Trophoblast cell (in vitro differentiated cells and primary cell): Measurements from ENCODE around the gene LRRTM2.
A peak's percentile ranks its signal among the peaks of the same experiment; 100 is the strongest.

Experiments used
- DNase-seq, 2 donors: peaks; one replicate each; pipeline ENCODE4 v3.0.0-alpha.2; 2016
- H2AFZ ChIP-seq: 2 replicates; pipeline ENCODE4 v1.6.1; 2013; ENCODE audit warnings: low read length, moderate library complexity, mild to moderate bottlenecking; ENCODE audit not compliant: insufficient read depth, poor library complexity
- H2AK5ac ChIP-seq: 2 replicates; pipeline ENCODE4 v1.6.1; 2013; ENCODE audit warnings: mild to moderate bottlenecking, low read length
- H2BK120ac ChIP-seq: 2 replicates; pipeline ENCODE4 v1.6.1; 2013; ENCODE audit warnings: low read length, mild to moderate bottlenecking, moderate library complexity; ENCODE audit not compliant: insufficient read depth, poor library complexity
- H2BK12ac ChIP-seq: 2 replicates; pipeline ENCODE4 v1.6.1; 2013; ENCODE audit warnings: mild to moderate bottlenecking, low read length, moderate library complexity
- H2BK5ac ChIP-seq: 2 replicates; pipeline ENCODE4 v1.6.1; 2013; ENCODE audit warnings: low read length, low read depth, moderate library complexity, mild to moderate bottlenecking; ENCODE audit not compliant: poor library complexity
- H3K14ac ChIP-seq: 2 replicates; pipeline ENCODE4 v1.6.1; 2013; ENCODE audit warnings: mild to moderate bottlenecking, low read length
- H3K18ac ChIP-seq: 2 replicates; pipeline ENCODE4 v1.6.1; 2013; ENCODE audit warnings: mild to moderate bottlenecking, low read length
- H3K23ac ChIP-seq: 2 replicates; pipeline ENCODE4 v1.6.1; 2013; ENCODE audit warnings: low read length
- H3K27ac ChIP-seq: 2 replicates; pipeline ENCODE4 v1.5.1; 2013; ENCODE audit warnings: low read depth, mild to moderate bottlenecking, inconsistent platforms, low read length, moderate library complexity
- H3K27me3 ChIP-seq: 2 replicates; pipeline ENCODE4 v1.6.1; 2013; ENCODE audit warnings: inconsistent platforms, mild to moderate bottlenecking, low read length, moderate library complexity; ENCODE audit not compliant: insufficient read depth
- H3K36me3 ChIP-seq, 2 experiments: 1 replicate in 1 of 2; 2 replicates in 1 of 2; pipeline ENCODE4 v1.6.1; 2013; ENCODE audit warnings: low read length in 2 of 2, mild to moderate bottlenecking in 2 of 2, moderate library complexity in 1 of 2; ENCODE audit not compliant: insufficient read depth in 2 of 2, control insufficient read depth in 1 of 2
- H3K4ac ChIP-seq: 2 replicates; pipeline ENCODE4 v1.6.1; 2013; ENCODE audit warnings: low read depth, mild to moderate bottlenecking, low read length, moderate library complexity
- H3K4me1 ChIP-seq, 2 experiments: 1 replicate in 1 of 2; 2 replicates in 1 of 2; pipeline ENCODE4 v1.6.1; 2013; ENCODE audit warnings: low read length in 2 of 2, mild to moderate bottlenecking in 2 of 2, moderate library complexity in 1 of 2; ENCODE audit not compliant: insufficient read depth in 2 of 2, control insufficient read depth in 1 of 2
- H3K4me2 ChIP-seq: 2 replicates; pipeline ENCODE4 v1.6.1; 2013; ENCODE audit warnings: inconsistent platforms, mild to moderate bottlenecking, low read length, moderate library complexity
- H3K4me3 ChIP-seq: 2 replicates; pipeline ENCODE4 v1.5.1; 2013; ENCODE audit warnings: mild to moderate bottlenecking, low read depth, low read length, inconsistent platforms
- H3K79me1 ChIP-seq: one replicate; pipeline ENCODE4 v1.6.1; 2013; ENCODE audit warnings: low read length
- H3K79me2 ChIP-seq: 2 replicates; pipeline ENCODE4 v1.6.1; 2013; ENCODE audit warnings: low read length, mild to moderate bottlenecking; ENCODE audit not compliant: control insufficient read depth, insufficient read depth, poor library complexity
- H3K9ac ChIP-seq: 2 replicates; pipeline ENCODE4 v1.6.1; 2013; ENCODE audit warnings: mild to moderate bottlenecking, low read length
- H3K9me3 ChIP-seq: 2 replicates; pipeline ENCODE4 v1.6.1; 2013; ENCODE audit warnings: low read depth, mild to moderate bottlenecking, control low read depth, inconsistent platforms, low read length; ENCODE audit not compliant: insufficient read depth
- H4K12ac ChIP-seq: 2 replicates; pipeline ENCODE4 v1.6.1; 2013; ENCODE audit warnings: low read depth, mild to moderate bottlenecking, low read length, moderate library complexity
- H4K8ac ChIP-seq: 2 replicates; pipeline ENCODE4 v1.6.1; 2013; ENCODE audit warnings: low read depth, mild to moderate bottlenecking, low read length, moderate library complexity
- H4K91ac ChIP-seq: one replicate; pipeline ENCODE4 v1.6.1; 2013; ENCODE audit warnings: low read depth, mild to moderate bottlenecking, low read length, moderate library complexity
- WGBS: extraction: QIAGEN DNeasy Blood & Tissue Kit; methylation state at CpG from one replicate; pipeline ENCODE4 v1.1.7; 2013; ENCODE audit warnings: missing lambda C conversion rate; ENCODE audit not compliant: insufficient read length, insufficient coverage; ENCODE audit errors: extremely low coverage; 5-methylcytosine and 5-hydroxymethylcytosine counted together

The LRRTM2 gene

GRCh38 chr5:138884554-138884953, 9.4 kb upstream of the LRRTM2 start:
- Histone ChIP-seq H3K23ac (no peak overlapping the region), H3K9ac (no peak overlapping the region), H2BK12ac (no peak overlapping the region)

GRCh38 chr5:138884094-138884493, 9.0 kb upstream of the LRRTM2 start:
- no peak overlapping the region for H2BK120ac ChIP-seq
- H3K18ac ChIP-seq, result no peak overlapping the region
- peaks cover 0 to 2% of the 10 kb centered on the region in 2 experiments for H3K4me1 ChIP-seq
- no peak overlapping the region for H2BK12ac ChIP-seq
- H3K27ac ChIP-seq, result peak overlapping the region; percentile 39
- H3K4me2 ChIP-seq, result no peak overlapping the region
- peaks cover 5 to 7% of the 10 kb centered on the region in 2 experiments for H3K36me3 ChIP-seq
- no peak overlapping the region for H2BK5ac ChIP-seq
- H3K14ac ChIP-seq, result no peak overlapping the region
- WGBS, result no CpG with 5 or more reads among the region's 1 CpG
- H3K23ac ChIP-seq, result no peak overlapping the region
- H4K12ac ChIP-seq, result no peak overlapping the region
- H3K9ac ChIP-seq, result no peak overlapping the region
- H3K4ac ChIP-seq, result no peak overlapping the region
- no peak overlapping the region for H2AK5ac ChIP-seq
- no peak overlapping the region for H3K4me3 ChIP-seq
- no peaks in the 10 kb centered on the region for H3K79me1 ChIP-seq
- H4K8ac ChIP-seq, result no peak overlapping the region
- no peak overlapping the region for H4K91ac ChIP-seq
- H3K9me3 ChIP-seq, result no peaks in the 10 kb centered on the region
- peaks cover 1% of the 10 kb centered on the region for H3K79me2 ChIP-seq
- H3K27me3 ChIP-seq, result no peaks in the 10 kb centered on the region
- no peak overlapping the region for H2AFZ ChIP-seq
- no peak for DNase-seq

More at GRCh38 chr5:138884554-138884953, 9.4 kb upstream of the LRRTM2 start:
- H3K18ac ChIP-seq, result no peak overlapping the region
- H3K4me1 ChIP-seq, result peaks cover 0 to 2% of the 10 kb centered on the region in 2 experiments
- no peak overlapping the region for H2AFZ ChIP-seq
- H3K27me3 ChIP-seq, result no peaks in the 10 kb centered on the region
- no peak overlapping the region for H2BK120ac ChIP-seq
- H3K9me3 ChIP-seq, result no peaks in the 10 kb centered on the region
- no peak overlapping the region for H2AK5ac ChIP-seq
- no peak overlapping the region for H4K12ac ChIP-seq
- no peak overlapping the region for H2BK5ac ChIP-seq
- H3K36me3 ChIP-seq, result peaks cover 7 to 8% of the 10 kb centered on the region in 2 experiments
- no peak overlapping the region for H3K14ac ChIP-seq
- H3K4me2 ChIP-seq, result no peak overlapping the region
- no peak overlapping the region for H3K27ac ChIP-seq
- peaks cover 1% of the 10 kb centered on the region for H3K79me2 ChIP-seq
- no peaks in the 10 kb centered on the region for H3K79me1 ChIP-seq
- DNase-seq, result peak in 1 of 2 donors; percentile 18
- H3K4me3 ChIP-seq, result no peak overlapping the region
- no peak overlapping the region for H4K8ac ChIP-seq
- no peak overlapping the region for H3K4ac ChIP-seq
- H4K91ac ChIP-seq, result no peak overlapping the region

- Histone ChIP-seq H3K23ac (no peak overlapping the region), H3K14ac (no peak overlapping the region), H4K8ac (no peak overlapping the region), H3K4ac (no peak overlapping the region), H3K18ac (no peak overlapping the region), H2BK12ac (no peak overlapping the region), H2BK5ac (no peak overlapping the region), H2BK120ac (no peak overlapping the region), H3K9ac (no peak overlapping the region), H3K79me1 (no peaks in the 10 kb centered on the region), H4K12ac (no peak overlapping the region), H2AK5ac (no peak overlapping the region), H3K4me1 (peaks cover 0 to 2% of the 10 kb centered on the region in 2 experiments), H4K91ac (no peak overlapping the region), H3K4me3 (no peak overlapping the region), H3K79me2 (peaks cover 3% of the 10 kb centered on the region), H2AFZ (no peak overlapping the region), H3K27ac (no peak overlapping the region), H3K27me3 (no peaks in the 10 kb centered on the region), H3K4me2 (no peak overlapping the region), H3K9me3 (no peaks in the 10 kb centered on the region), H3K36me3 (peaks cover 2 to 3% of the 10 kb centered on the region in 2 experiments)
- no peak for DNase-seq
Measured at GRCh38 chr5:138883211-138883610, 8.1 kb upstream of the LRRTM2 start.

- no peak overlapping the region for H3K4me3 ChIP-seq
- no peak for DNase-seq
- H2AFZ ChIP-seq, result no peak overlapping the region
- no CpG with 5 or more reads among the region's 7 CpGs for WGBS
- H3K27me3 ChIP-seq, result no peaks in the 10 kb centered on the region
- no peak overlapping the region for H3K18ac ChIP-seq
- H3K36me3 ChIP-seq, result peaks cover 0 to 3% of the 10 kb centered on the region in 2 experiments
- H2AK5ac ChIP-seq, result no peak overlapping the region
- no peak overlapping the region for H3K27ac ChIP-seq
- H2BK120ac ChIP-seq, result no peak overlapping the region
- H3K9me3 ChIP-seq, result no peaks in the 10 kb centered on the region
- no peak overlapping the region for H4K91ac ChIP-seq
- no peak overlapping the region for H3K4me2 ChIP-seq
- no peak overlapping the region for H3K4ac ChIP-seq
- no peak overlapping the region for H3K9ac ChIP-seq
- no peak overlapping the region for H3K14ac ChIP-seq
- peaks cover 10% of the 10 kb centered on the region for H3K79me2 ChIP-seq
- H4K12ac ChIP-seq, result no peak overlapping the region
- H3K79me1 ChIP-seq, result no peaks in the 10 kb centered on the region
- no peak overlapping the region for H3K23ac ChIP-seq
- no peak overlapping the region for H2BK12ac ChIP-seq
- no peak overlapping the region for H2BK5ac ChIP-seq
- H3K4me1 ChIP-seq, result peaks cover 2 to 4% of the 10 kb centered on the region in 2 experiments
- no peak overlapping the region for H4K8ac ChIP-seq
Measured at GRCh38 chr5:138878437-138879235, 3.5 kb upstream of the LRRTM2 start.
